Measurements from ENCODE around the gene KCNQ1. TPM values are rescaled to one million over a fixed set of nuclear protein-coding genes. Genes with fewer than 3 reads are reported as not detected.

KCNQ1 gene
- total and polyA plus RNA-seq, 2 experiments from 2014 or later = 0.45 to 0.87 TPM

GRCh38 chr11:2532704-2533586 is 88.1 kb downstream of the KCNQ1 start:
- Histone ChIP-seq H3K4me3 (no peak overlapping the region), H3K4me1 (ENCODE audit: insufficient read depth) (peaks cover 8% of the 10 kb centered on the region; the same call in 1 of the 2 replicates), H2AFZ (peak overlapping the region; percentile 89; the same call in 1 of the 2 replicates), H4K20me1 (replicated peaks; ENCODE audit: insufficient read depth) (no peaks in the 10 kb centered on the region), H3K27ac (ENCODE audit: low read depth) (no peak overlapping the region; the same call in 1 of the 2 replicates), H3K36me3 (ENCODE audit: insufficient read depth) (no peaks in the 10 kb centered on the region), H3K4me2 (peak overlapping the region; percentile 55; the same call in 1 of the 2 replicates), H3K79me2 (replicated peaks; ENCODE audit: insufficient read depth) (no peaks in the 10 kb centered on the region), H3F3A (replicated peaks; ENCODE audit: low read depth) (peaks cover 6% of the 10 kb centered on the region; the same call in 1 of the 2 replicates), H3K9me2 (ENCODE audit: insufficient read depth) (no peaks in the 10 kb centered on the region), H3K27me3 (ENCODE audit: insufficient read depth) (no peaks in the 10 kb centered on the region)
- DNase-seq (ENCODE audit: low spot score) (peak; percentile 99), ATAC-seq (peak; percentile 75)
- Mint-ChIP-seq H3K9me3 (no peaks in the 10 kb centered on the region; the same call in 2 of the 3 replicates), H3K36me3 (ENCODE audit: low read depth) (no peaks in the 10 kb centered on the region), H3K27ac (no peak overlapping the region), H3K4me1 (peaks cover 9% of the 10 kb centered on the region; the same call in 2 of the 3 replicates), H3K4me3 (no peak overlapping the region; the same call in 2 of the 3 replicates), H3K27me3 (ENCODE audit: insufficient read depth, low read depth, poor library complexity) (peaks cover 34% of the 10 kb centered on the region)
- TF ChIP-seq, protein P1, sequence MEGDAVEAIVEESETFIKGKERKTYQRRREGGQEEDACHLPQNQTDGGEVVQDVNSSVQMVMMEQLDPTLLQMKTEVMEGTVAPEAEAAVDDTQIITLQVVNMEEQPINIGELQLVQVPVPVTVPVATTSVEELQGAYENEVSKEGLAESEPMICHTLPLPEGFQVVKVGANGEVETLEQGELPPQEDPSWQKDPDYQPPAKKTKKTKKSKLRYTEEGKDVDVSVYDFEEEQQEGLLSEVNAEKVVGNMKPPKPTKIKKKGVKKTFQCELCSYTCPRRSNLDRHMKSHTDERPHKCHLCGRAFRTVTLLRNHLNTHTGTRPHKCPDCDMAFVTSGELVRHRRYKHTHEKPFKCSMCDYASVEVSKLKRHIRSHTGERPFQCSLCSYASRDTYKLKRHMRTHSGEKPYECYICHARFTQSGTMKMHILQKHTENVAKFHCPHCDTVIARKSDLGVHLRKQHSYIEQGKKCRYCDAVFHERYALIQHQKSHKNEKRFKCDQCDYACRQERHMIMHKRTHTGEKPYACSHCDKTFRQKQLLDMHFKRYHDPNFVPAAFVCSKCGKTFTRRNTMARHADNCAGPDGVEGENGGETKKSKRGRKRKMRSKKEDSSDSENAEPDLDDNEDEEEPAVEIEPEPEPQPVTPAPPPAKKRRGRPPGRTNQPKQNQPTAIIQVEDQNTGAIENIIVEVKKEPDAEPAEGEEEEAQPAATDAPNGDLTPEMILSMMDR (conservative IDR thresholded peaks at IDR 0.05; ENCODE audit: low read depth in 2 of 2) = peak; percentile 95 to 99
- TF ChIP-seq ZNF114 (CRISPR knock-in tag; IDR thresholded peaks at IDR 0.05) (no peak), ZNF331 (CRISPR knock-in tag; IDR thresholded peaks at IDR 0.05; ENCODE audit: low read depth) (no peak)

DNA sequence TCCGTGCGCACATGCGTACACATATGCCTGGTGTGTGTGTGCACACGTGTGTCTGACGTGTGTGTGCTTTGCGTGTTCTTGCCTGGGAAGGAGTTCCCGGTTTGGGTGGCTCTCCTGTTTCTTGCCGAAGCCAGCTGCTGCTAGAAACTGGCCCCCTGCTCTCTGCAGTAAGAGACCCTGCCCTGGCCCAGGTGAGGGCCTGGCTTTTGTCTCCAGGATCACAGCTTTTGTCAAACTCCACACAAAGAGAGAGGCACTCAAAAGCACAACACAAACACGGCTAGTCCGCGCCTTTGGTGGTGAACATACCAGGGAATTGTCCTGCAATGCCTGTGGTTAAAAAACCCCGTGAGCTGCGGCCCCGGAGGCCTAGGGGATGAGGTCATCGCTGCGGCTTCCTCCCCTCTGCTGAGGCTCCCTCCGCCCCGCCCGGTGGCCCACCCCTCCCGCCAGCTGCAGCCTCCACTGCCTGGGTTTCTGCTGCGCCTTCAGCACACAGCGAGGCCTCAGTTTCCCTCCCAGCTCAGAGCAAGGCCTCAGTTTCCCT is 88.9 kb downstream of the KCNQ1 start:
- Mint-ChIP-seq H3K36me3 (ENCODE audit: low read depth) (no peaks in the 10 kb centered on the region), H3K4me3 (no peak overlapping the region), H3K4me1 (peaks cover 9% of the 10 kb centered on the region; the same call in 2 of the 3 replicates), H3K27me3 (ENCODE audit: insufficient read depth, low read depth, poor library complexity) (peaks cover 40% of the 10 kb centered on the region), H3K9me3 (no peaks in the 10 kb centered on the region; the same call in 2 of the 3 replicates), H3K27ac (no peak overlapping the region)
- H2AFZ ChIP-seq = peak overlapping the region; percentile 89
- peak overlapping the region; percentile 55; the same call in 1 of the 2 replicates for H3K4me2 ChIP-seq
- no peak overlapping the region for H3K4me3 ChIP-seq
- H3F3A ChIP-seq (replicated peaks; ENCODE audit: low read depth) = peaks cover 6% of the 10 kb centered on the region; the same call in 1 of the 2 replicates
- DNase-seq (ENCODE audit: low spot score) (peak; percentile 83), ATAC-seq (peak; percentile 66)
- H3K9me2 ChIP-seq (ENCODE audit: insufficient read depth) = no peaks in the 10 kb centered on the region
- no peak for TF ChIP-seq ZNF114 (CRISPR knock-in tag; IDR thresholded peaks at IDR 0.05)
- TF ChIP-seq POLR2AphosphoS5 (IDR thresholded peaks at IDR 0.05; ENCODE audit: low read depth) = no peak
- TF ChIP-seq REST (IDR thresholded peaks at IDR 0.05; ENCODE audit: unreplicated experiment) = no peak
- H3K4me1 ChIP-seq (ENCODE audit: insufficient read depth) = peaks cover 8% of the 10 kb centered on the region; the same call in 1 of the 2 replicates
- H3K36me3 ChIP-seq (ENCODE audit: insufficient read depth) = no peaks in the 10 kb centered on the region
- no peaks in the 10 kb centered on the region for H3K79me2 ChIP-seq (replicated peaks; ENCODE audit: insufficient read depth)
- peaks cover 4% of the 10 kb centered on the region; the same call in 1 of the 2 replicates for H3K27me3 ChIP-seq (ENCODE audit: insufficient read depth)
- peak overlapping the region; percentile 72; the same call in 1 of the 2 replicates for H3K27ac ChIP-seq (ENCODE audit: low read depth)
- H4K20me1 ChIP-seq (replicated peaks; ENCODE audit: insufficient read depth) = no peaks in the 10 kb centered on the region

Measured in GM23338 (cell line).